GM23248 (cell line): Measurements from ENCODE around the gene PSENEN.

Experiments
- EZH2 ChIP-seq: fragments of 200-600 bp; sonication (generic); IDR thresholded peaks from 2 replicates; pipeline ENCODE4 v1.6.1; 2018; ENCODE audit warnings: antibody characterized with exemption, mild to moderate bottlenecking; ENCODE audit not compliant: insufficient read depth, poor library complexity, severe bottlenecking
- EZH2phosphoT487 ChIP-seq: fragments of 200-600 bp; sonication (generic); IDR thresholded peaks from 2 replicates; pipeline ENCODE4 v1.6.1; 2018; ENCODE audit warnings: antibody characterized with exemption, moderate library complexity, mild to moderate bottlenecking, low read depth; ENCODE audit not compliant: insufficient read depth

GRCh38 chr19:35785339-35785627 lies 39.8 kb downstream of the PSENEN start:
- TF ChIP-seq EZH2phosphoT487 (no peak), EZH2 (no peak)
